ENCODE data around the gene C1QL4.

- TF ChIP-seq CTCF (IDR thresholded peaks at IDR 0.05; ENCODE audit: insufficient read depth, low read length) (no peak), GABPA (IDR thresholded peaks at IDR 0.05; ENCODE audit: low read depth) (no peak), POLR2AphosphoS5 (IDR thresholded peaks at IDR 0.05; ENCODE audit: low read depth) (no peak)
These were observed 39.9 kb downstream of the C1QL4 start for GRCh38 chr12:49296836-49297694.
